ENCODE measurements around the gene SLC2A6.

The SLC2A6 gene

GRCh38 chr9:133477461-133477860 is 1.4 kb downstream of the SLC2A6 start:
- no peak for DNase-seq (ENCODE audit: low spot score)

GRCh38 chr9:133476941-133477340 is 2.0 kb downstream of the SLC2A6 start:
- no peak for DNase-seq (ENCODE audit: low spot score)

GRCh38 chr9:133476036-133476931 is 2.6 kb downstream of the SLC2A6 start:
- DNase-seq (ENCODE audit: low spot score): no peak

GRCh38 chr9:133475292-133476012 is 3.4 kb downstream of the SLC2A6 start:
- DNase-seq (ENCODE audit: low spot score): no peak

- DNase-seq (ENCODE audit: low spot score): no peak
These were observed 4.0 kb downstream of the SLC2A6 start for GRCh38 chr9:133474853-133475252.

GRCh38 chr9:133474215-133474614 is 4.7 kb downstream of the SLC2A6 start:
- DNase-seq (ENCODE audit: low spot score): no peak

- no peak for DNase-seq (ENCODE audit: low spot score)
These were observed 5.2 kb downstream of the SLC2A6 start for GRCh38 chr9:133473743-133474142.

GRCh38 chr9:133472753-133473378 is 6.0 kb downstream of the SLC2A6 start:
- DNase-seq (ENCODE audit: low spot score): no peak

GRCh38 chr9:133472277-133472645 is 6.6 kb downstream of the SLC2A6 start:
- no peak for DNase-seq (ENCODE audit: low spot score)

GRCh38 chr9:133471551-133472276 is 7.2 kb downstream of the SLC2A6 start:
- no peak for DNase-seq (ENCODE audit: low spot score)

- DNase-seq (ENCODE audit: low spot score): no peak
These were observed 7.9 kb downstream of the SLC2A6 start for GRCh38 chr9:133470988-133471387.

GRCh38 chr9:133470427-133470924 is 8.4 kb downstream of the SLC2A6 start:
- DNase-seq (ENCODE audit: low spot score): no peak

GRCh38 chr9:133468777-133469421 is 10.0 kb downstream of the SLC2A6 start:
- DNase-seq (ENCODE audit: low spot score): no peak

GRCh38 chr9:133468374-133468773 is 10.5 kb downstream of the SLC2A6 start:
- no peak for DNase-seq (ENCODE audit: low spot score)

GRCh38 chr9:133467101-133467500 is 11.8 kb downstream of the SLC2A6 start:
- no peak for DNase-seq (ENCODE audit: low spot score)

- DNase-seq (ENCODE audit: low spot score): no peak
These were observed 12.9 kb downstream of the SLC2A6 start for GRCh38 chr9:133465984-133466383.

GRCh38 chr9:133464638-133465037 is 14.3 kb downstream of the SLC2A6 start:
- no peak for DNase-seq (ENCODE audit: low spot score)

- DNase-seq (ENCODE audit: low spot score): no peak
These were observed 14.9 kb downstream of the SLC2A6 start for GRCh38 chr9:133463864-133464615.

GRCh38 chr9:133463234-133463863 is 15.6 kb downstream of the SLC2A6 start:
- no peak for DNase-seq (ENCODE audit: low spot score)

- DNase-seq (ENCODE audit: low spot score): no peak
These were observed 16.9 kb downstream of the SLC2A6 start for GRCh38 chr9:133461975-133462374.

Data from RKO (cell line).